NCI-H1105 (cell line): Measurements from ENCODE around the gene VPS26B.
"Not testable (repeated sequence)": the region's sequence is repeated elsewhere in the genome, so short reads cannot be mapped to it uniquely, and the experiment has no call there.

ENCODE experiments used
- DNase-seq: peaks from one replicate; lab custom pipeline; 2025; lab: John Stamatoyannopoulos, UW

Gene VPS26B

DNA sequence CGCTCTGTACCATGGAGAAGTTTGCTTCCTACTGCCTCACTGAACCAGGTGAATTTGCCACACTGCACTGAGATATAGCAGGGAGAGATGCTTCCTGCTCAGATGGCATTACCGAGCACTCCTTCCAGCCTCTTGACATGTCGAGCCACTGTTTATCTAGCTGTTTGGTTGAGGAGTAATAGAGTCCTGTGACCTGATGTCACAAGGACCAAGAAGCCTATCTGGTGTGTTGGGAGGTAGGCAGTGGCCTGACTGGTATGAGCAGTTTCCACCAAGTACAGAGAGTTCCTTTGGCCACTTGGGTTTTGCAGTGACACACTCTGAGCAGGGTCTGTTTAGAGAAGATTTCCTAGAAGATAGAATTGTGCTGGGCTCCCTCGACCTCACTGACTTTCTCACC is 34.1 kb downstream of the VPS26B start:
- no peak for DNase-seq

DNA sequence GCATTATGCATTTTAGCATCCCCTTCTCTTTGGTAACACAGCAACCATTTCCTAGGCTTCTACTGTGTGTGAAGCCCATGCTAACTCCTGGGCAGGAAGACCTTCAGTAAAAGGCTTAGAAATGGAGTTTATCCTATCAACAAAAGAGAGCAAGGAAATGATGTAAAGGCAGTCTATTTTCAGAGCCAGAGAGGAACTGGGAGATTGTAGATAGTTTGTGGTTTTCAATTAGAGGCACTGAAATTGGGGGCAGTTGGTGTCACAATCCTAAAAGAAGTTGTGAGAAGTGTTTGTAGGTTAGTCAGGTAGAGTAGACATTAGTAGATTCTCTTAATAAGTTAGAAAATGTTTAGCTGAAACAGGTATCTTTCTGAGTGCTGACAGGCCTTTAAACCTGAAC is 36.0 kb downstream of the VPS26B start:
- DNase-seq: no peak

DNA sequence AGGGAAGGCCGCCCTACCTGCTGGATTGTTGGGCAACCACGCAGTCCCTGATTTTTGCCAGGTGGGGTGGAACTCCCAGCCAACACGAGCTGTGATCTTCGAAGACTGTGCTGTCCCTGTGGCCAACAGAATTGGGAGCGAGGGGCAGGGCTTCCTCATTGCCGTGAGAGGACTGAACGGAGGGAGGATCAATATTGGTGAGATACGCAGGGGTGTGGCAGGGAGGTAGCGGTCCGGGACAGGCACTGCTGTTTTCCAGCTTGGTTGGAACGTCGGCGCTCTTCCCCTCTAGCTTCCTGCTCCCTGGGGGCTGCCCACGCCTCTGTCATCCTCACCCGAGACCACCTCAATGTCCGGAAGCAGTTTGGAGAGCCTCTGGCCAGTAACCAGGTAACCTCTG is 36.5 kb downstream of the VPS26B start:
- no peak for DNase-seq

- peak; percentile 28 for DNase-seq
These were observed 37.4 kb downstream of the VPS26B start for GRCh38 chr11:134261626-134262488.

GRCh38 chr11:134264966-134265764 is 40.7 kb downstream of the VPS26B start:
- DNase-seq: no peak

DNA sequence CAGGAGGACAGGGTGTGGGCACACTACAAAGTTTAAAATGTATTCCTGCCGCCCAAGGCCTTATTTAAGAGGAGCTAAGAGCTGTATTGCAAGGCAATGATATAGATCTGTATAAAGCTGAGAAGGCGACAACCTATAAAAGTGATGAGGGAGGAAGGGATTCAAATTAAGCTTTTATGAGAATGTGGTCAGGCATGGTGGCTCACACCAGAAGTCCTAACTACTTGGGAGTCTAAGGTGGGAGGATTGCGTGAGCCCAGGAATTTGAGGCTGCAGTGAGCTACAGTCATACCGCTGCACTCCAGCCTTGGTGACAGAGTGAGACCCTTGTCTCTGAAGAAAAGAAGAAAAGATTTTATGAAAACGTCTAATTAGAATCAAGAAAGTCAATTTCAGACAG is 42.0 kb downstream of the VPS26B start:
- DNase-seq: no peak

GRCh38 chr11:134266841-134267251 is 42.4 kb downstream of the VPS26B start:
- DNase-seq: no peak

- DNase-seq: no peak
These were observed 43.0 kb downstream of the VPS26B start for GRCh38 chr11:134267461-134267860.

GRCh38 chr11:134267966-134268365 is 43.5 kb downstream of the VPS26B start:
- no peak for DNase-seq

- DNase-seq: peak; percentile 33
These were observed 45.8 kb downstream of the VPS26B start for GRCh38 chr11:134270250-134270714.

GRCh38 chr11:134271978-134272377 is 47.5 kb downstream of the VPS26B start:
- no peak for DNase-seq

GRCh38 chr11:134272381-134273316 is 48.2 kb downstream of the VPS26B start:
- no peak for DNase-seq

GRCh38 chr11:134273317-134273712 is 48.8 kb downstream of the VPS26B start:
- no peak for DNase-seq

GRCh38 chr11:134275188-134275533 is 50.7 kb downstream of the VPS26B start:
- DNase-seq: no peak

DNA sequence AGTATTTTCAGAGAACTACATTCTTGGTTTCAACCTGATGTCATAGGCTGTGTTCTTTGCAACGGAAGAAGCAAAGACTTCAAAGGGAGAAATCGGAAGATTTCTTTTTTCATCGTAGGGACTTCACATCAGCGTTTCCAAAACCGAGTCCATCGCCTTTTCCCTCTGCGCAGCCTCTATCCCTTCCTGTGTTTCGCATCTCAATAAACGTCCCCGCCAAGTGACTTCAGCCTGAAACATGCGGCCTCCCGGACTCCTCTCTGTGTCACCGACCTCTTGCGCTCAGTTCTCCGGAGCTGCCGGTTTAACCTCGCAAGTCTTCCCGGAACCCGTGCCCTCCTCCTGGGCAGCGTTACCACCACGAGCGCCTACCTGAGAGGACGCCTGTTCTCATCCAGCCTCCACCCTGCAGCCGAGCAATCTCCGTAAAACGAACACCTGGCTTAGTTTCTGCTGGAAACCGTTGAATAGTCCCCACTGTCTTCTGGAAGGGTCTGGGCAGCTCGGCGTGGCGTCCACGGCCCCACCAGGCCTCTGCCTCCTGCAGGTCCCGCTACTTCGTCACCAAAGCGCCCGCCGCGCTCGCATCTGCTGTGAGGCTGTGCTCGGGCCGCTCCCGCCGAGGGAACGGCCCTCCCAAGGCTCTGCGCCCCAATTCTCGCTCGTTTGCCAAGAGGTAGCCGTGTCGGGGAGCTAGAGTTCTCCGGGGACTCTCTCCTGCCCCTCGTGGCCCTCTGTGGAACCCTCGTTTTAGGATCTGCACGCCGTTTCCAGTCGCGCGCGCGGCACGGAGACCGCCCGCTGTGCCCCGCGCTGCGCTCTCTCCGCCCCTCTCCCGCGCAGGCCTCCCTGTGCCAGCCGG is 51.3 kb downstream of the VPS26B start, which contains the start of gene GLB1L3:
TSS of gene GLB1L3 (plus strand) at position 846 of the 862 bp plus-strand sequence. CDS start 362 bp downstream, outside the sequence.
- DNase-seq: peak; percentile 76

DNA sequence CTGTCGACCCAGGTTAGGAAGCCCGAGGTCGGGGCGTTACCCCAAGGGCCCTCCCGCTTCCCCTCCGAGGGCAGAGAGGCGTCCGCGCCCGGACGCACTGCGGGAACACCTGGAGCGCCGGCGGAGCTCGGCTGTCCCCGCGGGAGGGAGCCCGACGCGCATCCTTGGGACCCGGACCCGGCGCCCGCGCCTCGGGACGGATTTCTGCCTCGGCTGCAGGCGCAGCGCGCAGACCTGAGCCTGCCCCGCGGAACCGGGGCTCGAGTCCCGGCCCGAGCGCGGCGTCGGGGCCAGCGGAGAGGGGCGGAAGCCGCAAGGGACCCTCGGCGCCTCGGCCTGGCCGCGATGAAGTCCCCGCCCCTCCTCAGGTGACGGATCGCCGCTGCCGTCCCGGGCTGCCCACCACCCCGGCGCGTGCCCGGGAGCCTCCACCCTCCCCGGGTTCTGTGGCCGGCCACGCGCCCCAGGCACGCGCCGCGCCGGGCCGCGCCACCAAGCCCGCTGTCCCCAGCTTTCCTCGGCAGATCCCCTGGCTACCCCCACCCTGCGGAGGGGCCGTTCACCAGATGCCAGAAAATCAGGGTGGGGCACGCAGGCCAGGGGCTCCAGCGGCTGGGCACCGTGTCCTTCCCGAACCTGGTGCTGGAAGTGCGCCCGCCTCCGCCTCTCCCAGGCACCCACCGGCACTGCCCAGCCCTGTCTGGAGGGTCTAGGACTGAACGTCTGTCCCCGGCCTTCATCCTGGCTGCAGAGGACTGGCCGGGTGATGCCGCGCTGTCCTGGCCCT is 52.1 kb downstream of the VPS26B start:
- DNase-seq: no peak

DNA sequence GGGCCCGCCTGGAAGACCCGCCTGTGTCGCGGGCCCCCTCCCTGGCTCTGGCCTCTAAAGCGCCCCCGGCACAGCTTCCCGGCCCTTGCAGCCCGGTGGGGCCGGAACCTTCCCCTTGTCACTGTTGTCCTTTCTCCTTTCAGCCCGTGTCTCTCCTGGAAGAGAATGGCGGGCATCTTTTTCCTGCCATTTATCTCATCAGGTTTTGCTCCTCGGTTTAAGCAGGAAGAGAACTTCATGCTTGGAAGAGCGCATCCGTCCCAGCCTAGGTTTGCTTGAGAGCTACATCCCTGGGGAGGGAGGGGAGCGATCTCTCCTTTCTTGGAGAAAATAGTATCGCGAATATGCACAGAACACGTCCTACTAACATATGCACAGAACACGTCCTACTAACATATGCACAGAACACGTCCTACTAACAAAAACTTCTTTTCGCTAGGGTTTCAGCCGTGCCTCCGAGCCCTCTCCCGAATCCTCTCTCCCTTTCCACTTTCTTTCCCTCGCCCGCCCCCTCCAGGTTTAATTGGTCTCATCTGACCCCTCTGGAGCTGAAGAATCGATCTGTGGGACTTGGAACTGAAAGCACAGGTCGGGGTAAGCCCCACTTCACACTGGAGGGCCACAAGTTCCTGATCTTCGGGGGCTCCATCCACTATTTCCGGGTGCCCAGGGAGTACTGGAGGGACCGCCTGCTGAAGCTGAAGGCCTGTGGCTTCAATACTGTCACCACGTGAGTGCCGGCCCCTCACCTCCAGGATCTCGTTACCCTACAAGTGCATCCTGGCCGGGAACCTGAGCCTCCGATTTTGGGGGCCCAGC is 52.9 kb downstream of the VPS26B start:
- no peak for DNase-seq

DNA sequence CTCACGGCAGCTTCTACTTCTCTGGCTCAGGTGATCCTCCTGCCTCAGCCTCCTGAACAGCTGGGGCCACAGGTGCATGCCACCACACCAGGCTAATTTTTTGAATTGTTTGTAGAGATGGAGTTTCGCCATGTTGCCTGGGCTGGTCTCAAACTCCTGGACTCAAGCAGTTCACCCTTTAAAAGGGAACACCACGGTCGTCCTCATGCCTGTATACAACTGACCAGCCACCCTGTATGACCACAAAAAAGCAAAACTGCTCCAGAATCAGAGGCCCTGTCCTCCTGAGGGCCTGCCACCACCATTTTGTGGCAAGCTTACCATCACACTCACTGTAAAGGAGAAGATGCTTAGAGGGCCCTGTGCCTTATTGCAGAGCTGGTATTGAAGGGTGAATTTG is 53.9 kb downstream of the VPS26B start:
- no peak for DNase-seq

DNA sequence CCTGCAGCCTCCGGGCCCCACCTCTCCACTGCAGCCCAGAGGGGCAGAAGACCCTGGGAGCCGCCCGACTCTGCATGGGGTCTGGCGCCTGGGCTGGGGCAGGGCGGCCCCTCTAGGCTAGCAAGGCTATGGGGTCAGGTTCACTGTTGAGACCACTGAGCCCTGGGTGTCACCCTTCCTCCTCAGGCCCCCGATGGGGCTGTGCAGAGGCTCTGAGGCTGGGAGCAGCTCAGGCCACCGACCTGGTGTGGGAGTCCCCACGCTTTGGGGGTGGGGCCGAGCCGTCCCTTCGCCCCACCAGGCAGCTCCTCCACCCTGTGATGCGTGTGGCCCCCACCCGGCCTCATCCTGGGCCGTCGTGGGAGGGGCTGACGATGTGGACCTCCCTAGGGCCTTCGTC is 57.2 kb downstream of the VPS26B start:
- not testable (repeated sequence) for DNase-seq
